GM19099 (cell line): ENCODE results near the gene ADAMTS16.

Experiments
- POLR2A ChIP-seq: IDR thresholded peaks from 3 replicates; pipeline ENCODE4 v1.6.1; 2011; ENCODE audit warnings: low read depth; ENCODE audit not compliant: insufficient read length; ENCODE audit errors: extremely low read depth

Gene ADAMTS16

DNA sequence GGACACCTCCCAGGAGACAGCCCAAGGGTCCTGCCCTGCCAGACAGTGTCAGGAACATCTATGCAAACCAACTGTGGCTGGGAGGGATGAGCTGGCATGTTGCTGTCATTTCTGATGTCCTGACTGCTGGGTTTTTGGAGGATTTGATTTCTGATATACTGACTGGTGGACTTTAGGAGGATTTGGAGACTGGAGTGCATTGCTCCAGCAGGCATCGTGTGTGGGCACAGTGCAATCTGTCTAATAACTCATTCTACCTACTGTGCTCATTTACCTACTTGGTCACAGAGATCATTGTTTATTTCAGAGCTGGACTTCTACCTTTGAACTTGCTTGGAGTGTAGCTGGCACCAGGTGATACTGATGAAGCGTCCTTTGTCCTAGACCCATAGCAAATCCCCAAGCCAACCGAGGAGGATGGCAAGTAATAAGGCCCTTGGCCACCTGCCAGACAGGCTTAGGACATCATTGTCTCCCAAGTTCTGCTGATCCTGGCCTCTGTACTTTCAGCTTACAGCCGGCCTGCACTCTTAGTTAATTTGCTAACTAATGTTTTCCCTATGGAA, 158.0 kb downstream of the ADAMTS16 start:
- no peak for TF ChIP-seq POLR2A

DNA sequence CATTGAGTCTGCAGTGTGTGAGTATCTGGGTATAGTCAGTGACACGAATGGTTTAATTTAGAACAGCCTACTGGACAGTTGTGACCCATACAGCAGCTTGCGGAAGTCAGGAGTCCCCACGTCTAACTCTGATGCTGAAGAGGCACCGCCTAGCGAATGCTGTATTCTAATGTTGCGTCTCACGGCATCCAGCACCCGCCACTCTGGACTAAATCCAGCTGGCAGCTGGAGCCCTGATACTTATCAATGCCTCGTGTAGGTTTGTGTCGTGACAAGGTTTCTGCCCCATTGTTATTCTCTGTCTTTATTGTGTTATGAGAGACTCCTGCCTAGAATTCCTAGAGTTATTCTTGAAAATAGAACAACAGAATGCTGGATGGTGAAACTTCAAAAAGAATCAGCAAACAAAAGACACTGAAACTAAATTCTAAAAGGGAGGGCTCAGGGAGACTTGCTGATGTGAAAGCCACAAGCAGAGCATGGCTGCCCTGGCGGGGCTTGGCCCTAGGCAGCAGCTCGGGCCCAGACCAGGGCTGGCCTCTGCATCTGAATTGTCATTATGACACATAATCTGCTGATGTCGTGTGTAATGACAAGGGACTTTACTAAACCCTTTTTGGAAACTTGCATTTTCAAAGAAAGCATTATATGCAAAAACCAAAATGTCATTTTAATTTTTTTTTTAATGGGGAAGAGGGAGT, 158.9 kb downstream of the ADAMTS16 start:
- TF ChIP-seq POLR2A = no peak

DNA sequence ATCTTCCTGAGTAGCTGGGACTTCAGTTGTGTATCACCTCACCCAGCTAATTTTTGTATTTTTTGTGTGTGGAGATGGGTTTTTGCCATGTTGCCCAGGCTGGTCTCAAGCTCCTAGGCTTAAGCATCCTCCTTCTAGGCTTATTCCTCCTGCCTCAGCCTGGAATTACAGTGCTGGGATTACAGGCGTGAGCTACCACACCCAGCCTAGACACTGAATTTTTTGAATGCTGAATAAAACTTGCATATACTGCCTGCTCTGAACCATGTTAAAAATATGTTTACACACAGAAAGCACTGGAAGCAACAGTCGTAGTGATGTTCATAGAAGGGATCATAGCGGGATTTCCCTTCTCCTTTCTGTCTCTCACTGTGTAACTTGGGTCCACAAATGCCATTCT, 161.0 kb downstream of the ADAMTS16 start:
- TF ChIP-seq POLR2A = no peak

DNA sequence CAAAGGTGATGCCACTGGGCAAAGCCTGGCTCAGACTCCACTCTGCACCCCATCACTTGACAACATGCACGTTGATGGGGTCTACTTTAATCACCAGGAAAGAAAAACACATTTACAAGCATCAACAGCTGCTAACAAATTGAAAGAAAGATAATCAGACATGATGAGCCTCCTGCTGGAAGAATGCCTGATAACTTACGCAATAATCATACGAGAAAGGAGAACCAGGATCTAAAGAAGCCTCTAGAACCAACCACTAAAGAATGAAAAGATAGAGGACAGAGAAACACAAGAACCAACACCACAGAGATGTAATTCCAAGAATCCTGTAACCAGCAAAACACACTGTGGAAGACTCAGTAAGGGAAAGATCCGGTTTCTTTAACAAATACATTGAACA, 162.1 kb downstream of the ADAMTS16 start:
- no peak for TF ChIP-seq POLR2A

DNA sequence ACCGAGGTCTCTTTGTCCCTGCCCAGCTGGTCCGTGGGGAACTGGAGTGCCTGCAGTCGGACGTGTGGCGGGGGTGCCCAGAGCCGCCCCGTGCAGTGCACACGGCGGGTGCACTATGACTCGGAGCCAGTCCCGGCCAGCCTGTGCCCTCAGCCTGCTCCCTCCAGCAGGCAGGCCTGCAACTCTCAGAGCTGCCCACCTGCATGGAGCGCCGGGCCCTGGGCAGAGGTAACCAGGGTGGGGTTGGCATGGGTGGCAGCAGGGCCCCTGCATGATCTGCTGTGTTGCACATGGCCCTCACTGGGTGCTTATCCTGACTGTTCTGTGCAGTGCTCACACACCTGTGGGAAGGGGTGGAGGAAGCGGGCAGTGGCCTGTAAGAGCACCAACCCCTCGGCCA, 163.1 kb downstream of the ADAMTS16 start:
- TF ChIP-seq POLR2A = no peak

DNA sequence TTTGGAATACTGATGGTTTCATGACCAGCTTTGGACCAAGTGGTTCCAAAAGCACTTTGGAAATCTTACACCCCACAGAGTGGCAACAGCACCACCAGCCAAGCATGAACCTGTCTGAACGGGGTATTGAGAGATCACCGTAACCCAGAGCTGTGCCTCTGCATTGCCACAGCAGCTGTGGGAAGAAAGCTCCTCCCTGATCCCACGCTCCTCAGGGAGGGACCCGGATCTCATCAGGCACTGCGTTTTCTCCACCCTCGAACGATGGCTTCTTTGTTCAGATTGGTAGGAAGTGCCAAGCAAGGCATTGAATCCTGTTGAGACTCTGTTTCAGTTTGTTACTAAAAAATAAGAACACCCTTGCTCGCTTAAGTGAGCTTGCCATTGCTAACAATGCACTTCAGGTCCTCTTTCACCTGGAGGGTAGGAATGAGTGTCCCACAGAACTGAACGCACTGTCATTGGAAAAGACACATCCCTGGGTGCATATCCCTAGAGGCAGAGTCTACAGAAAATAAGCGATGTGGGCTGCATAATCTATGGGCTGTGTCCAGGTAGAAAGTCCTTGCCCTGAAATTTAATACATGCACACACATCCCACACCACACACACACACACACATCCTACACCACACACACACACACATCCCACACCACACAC, 164.4 kb downstream of the ADAMTS16 start:
- TF ChIP-seq POLR2A = no peak

DNA sequence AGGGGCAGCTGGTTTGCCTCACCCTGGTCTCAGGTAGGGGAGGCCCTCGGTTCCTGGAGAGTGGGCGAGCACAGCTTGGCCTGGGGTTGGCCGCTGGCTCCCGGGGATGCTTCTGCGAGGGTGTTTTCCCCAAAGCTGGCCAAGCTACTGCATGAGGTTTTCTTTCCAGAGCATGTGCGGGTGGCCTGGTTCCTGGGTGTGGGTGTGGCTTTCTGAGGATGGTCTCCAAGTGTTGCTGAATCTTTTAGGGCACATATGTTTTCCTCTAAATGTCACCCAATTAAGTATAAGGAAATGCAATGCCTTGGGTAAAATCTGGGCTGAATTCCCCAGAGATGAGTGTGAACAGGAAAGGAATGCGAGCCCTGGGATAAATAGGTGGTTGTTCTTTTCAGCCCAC, 166.6 kb downstream of the ADAMTS16 start:
- TF ChIP-seq POLR2A = no peak

DNA sequence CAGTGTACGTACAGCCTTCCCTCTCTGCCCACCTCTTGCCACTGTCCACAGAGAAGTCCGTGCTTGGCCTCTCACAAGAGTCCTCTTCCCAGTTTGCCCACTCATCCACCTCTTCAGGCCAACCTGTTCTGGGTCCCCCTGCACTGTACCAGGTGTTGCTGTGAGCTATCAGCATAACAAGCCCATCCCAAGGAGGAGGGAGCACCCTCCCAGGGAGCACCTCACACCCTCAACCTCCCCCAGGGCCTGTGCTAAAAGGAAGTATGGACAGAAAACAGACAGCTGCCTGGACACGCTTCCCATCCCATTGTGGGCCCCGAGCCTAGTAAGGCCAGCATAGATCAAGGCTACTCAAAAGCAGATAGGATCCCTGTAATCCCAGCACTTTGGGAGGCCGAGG, 168.2 kb downstream of the ADAMTS16 start:
- no peak for TF ChIP-seq POLR2A

DNA sequence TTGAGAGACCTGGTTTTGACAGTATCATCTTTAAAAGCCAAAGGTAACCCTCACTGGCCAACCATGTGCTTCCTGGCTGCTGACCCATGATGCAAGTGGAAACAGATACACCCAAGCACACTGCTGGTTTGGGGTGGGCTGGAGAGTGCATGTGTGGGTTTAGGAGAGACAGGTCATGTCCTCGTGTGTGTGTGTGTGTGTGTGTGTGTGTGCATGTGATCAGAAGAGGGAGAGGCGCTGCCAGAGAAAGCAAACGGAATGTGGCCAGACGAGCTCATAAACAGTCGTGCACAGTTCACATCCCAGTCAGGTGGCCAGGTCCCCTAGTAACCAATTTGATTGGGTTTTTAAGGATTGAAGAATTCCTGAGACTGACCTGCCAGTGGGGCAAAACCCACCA, 169.5 kb downstream of the ADAMTS16 start:
- no peak for TF ChIP-seq POLR2A

DNA sequence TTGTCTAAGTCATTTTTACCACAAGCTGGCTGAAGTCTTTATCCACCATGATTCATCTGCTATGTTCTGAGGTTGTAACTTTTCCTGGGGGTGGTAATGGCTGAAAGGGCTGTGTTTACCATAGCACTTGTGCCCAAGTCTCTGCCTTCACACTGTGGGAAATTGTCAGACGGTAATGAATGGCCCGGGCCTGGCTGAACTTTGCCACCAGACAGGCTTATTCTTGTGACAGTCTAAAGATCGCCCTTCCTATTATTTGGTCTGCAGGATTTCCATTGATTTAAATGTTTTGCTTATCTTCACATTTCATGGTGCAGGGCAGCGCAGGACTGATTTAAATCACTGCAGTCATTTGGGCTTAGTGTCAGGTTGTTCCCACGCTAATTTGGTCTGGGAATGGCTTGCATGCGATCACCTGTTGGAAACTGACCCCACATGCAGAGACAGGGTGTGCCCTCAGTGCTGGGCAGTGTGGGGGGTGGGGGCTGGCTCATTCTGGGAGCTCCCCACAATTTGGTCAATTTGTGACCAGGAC, 173.0 kb downstream of the ADAMTS16 start:
- TF ChIP-seq POLR2A = no peak

DNA sequence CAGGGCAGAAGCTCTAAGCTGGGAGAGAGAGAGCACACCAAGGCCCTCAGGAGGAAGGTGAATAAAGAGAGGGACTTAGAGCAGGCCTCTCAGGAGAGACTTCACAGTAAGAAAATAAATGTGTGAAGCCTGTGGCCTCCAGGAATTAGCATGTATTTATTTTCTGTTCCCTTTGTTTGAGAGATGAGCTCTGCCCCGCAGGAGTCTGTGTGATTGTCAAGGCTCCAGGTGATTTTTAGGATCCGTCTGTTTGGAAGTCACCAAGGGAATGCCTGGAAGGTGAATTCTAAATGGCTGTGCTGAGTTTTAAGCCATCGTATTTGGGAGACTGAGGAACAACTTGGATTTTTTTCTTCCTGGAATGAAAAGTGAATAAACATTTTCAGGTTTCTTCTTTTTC, 174.0 kb downstream of the ADAMTS16 start:
- no peak for TF ChIP-seq POLR2A

DNA sequence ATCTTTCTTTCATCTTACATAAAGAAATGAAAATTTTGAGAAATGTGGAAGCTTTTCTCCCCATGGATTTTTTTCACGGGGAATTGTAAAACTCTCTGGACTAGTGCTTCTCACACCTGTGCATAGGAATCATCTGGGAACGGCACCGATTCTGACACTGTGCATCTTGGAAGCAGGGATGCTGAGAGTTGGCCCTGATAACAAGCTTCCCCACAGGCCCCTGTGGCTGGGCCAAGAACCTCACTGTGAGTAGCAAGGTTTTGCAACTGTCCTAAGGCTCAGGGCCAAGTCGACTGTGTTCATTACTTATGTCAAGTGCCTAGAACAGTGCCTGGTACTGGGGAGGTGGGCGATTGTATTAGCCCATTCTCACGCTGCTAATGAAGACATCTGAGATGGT, 174.5 kb downstream of the ADAMTS16 start:
- no peak for TF ChIP-seq POLR2A

DNA sequence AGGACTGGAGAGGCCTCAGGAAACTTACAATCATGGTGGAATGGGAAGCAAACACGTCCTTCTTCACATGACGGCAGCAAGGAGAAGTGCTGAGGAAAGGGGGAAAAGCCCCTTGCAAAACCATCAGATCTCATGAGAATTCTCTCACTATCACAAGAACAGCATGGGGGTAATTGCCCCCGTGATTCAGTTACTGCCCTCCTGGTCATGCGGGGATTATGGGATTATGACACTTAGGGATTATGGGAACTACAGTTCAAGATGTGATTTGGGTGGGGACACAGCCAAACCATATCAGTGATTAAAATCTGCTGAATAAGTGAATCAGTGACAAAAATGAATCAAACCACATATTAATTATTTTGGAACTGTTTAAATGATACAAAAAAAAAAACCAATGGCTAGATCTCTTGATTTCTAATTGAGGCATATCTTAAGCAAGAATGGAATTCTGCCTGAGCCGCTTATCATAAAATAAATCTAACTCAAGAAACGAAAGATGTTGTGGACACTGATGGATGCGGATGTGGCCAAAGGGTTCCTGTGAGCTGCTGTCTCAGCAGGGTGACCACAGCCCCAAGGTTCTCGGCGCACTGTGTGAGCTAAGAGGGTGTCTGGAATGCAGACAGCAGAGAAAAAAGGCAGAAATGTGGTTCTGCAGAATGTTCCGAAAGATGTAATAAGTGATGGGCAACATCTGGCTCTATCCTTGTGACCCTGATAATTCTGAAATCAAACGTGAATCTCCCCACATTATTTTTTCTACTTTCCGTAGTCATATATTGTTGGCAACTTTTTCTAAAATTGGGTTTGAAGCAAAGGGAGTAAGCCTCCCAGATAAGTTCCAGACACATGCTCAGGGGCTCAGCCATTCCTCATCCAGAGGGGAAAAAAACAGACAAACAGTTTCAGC, 175.2 kb downstream of the ADAMTS16 start:
- no peak for TF ChIP-seq POLR2A

DNA sequence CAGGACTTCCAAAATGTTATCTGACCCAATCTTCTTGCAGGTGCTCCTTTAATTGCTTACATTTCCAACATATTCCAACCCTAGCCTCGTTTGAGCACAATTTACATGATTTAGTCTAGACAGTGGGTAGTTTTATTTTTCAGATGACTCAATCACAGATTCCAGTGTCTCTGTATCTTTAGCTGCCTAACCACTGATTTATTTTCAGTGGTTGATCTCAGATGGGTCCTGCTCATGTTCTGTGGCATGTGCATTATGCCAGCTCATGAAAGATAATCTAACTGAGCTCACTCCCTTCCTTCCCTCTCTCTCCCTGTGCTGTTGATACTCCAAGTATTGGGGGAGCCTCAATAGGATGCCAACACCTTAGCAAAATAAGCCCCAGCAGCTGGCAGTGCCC, 176.2 kb downstream of the ADAMTS16 start:
- TF ChIP-seq POLR2A = no peak

DNA sequence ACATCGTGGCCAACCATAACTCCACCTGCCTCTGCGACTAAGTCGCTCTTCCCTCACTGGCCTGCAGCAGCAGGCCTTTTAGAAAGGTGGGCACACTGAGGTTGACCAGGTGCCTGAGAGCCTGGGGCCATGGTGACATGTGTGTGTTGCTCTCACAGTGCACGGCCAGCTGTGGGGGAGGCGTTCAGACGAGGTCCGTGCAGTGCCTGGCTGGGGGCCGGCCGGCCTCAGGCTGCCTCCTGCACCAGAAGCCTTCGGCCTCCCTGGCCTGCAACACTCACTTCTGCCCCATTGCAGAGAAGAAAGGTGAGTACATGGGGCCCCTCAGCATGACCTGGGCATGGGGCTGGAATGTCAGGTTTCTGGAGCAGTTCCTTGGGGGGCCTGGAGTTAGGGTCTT, 177.8 kb downstream of the ADAMTS16 start:
- no peak for TF ChIP-seq POLR2A
